Left renal pelvis (tissue), 4 donors: ENCODE measurements around the gene PEAK3. TPM values are rescaled to one million over a fixed set of nuclear protein-coding genes. Genes with fewer than 3 reads are reported as not detected.

Experiments used
- DNase-seq, 4 donors: peaks; one replicate each; pipeline ENCODE4 v3.0.0-alpha.2; 2013; ENCODE audit warnings: low read depth in 4 of 4, low spot score in 3 of 4
- polyA plus RNA-seq, 4 donors: library from polyadenylated mRNA; unstranded; fragments of 120-200 nt; gene quantifications; one replicate each; pipeline ENCODE4 v1.2.1, GENCODE V29; 2013; ENCODE audit not compliant: insufficient read length in 4 of 4

Gene PEAK3, protein sequence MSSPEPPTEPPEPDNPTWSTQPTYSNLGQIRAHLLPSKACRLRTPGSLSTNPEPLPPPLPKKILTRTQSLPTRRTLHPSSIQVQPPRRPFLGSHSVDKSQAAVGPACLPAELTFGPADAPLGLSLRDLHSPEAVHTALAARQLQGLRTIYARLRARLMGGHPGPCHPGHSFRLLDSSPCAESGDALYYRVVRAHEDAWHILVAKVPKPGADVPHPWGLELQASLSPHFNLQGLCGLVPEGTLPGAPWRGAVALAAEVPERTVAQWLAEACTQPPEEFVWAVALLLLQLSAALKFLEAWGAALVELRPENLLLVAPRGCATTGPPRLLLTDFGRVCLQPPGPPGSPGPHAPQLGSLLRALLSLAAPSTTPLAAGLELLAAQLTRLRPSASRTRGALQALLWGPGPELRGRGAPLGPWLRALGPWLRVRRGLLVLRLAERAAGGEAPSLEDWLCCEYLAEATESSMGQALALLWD
- under 1 TPM in 3 of 4 donors, not detected in 1; 0.07 to 0.14 (median 0.11) TPM for polyA plus RNA-seq

- no peak for DNase-seq
Measured at GRCh38 chr19:2282062-2282861, at the start of gene PEAK3. TSS of gene PEAK3 (minus strand) at chr19:2282175. CDS start at chr19:2280931, 1,244 bp downstream.

- no peak for DNase-seq
Measured at GRCh38 chr19:2330632-2331284, 48.8 kb upstream of the PEAK3 start.

DNA sequence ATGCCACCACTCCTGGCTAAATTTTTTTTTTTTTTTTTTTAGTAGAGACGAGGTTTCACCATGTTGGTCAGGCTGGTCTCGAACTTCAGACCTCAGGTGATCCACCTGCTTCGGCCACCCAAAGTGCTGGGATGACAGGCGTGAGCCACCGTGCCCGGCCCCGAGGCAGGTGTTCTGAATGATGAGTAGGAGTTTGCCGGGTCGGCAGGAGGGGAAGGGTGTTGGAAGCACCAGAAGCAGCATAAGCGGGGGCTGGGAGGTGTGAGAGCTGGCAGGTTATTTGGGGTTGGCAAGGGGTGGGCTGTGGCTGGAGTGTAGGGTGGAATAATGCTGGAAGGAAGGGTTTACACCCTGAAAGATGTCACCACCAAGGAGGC lies 48.3 kb upstream of the PEAK3 start:
- no peak for DNase-seq

DNA sequence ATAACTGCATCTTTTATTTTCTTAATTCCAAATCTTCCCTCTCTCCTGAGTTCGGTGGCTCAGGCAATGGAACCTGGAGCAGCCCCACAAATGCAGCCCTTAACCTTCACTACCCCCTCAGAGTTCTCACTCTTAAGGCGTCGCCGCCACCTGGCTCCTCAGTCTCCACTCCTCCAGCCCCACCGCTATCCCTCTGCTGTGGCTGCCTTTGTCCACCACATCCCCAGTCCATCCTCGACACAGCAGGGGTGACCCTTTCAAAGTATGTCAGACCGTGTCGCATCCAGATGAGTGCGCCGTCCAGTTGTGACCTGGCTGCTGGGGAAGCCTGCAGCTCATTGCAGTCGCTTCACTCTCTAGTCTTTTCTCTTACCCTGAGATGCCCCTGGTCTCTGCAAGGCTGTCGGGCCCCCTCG lies 47.5 kb upstream of the PEAK3 start:
- no peak for DNase-seq

GRCh38 chr19:2329149-2329478 lies 47.1 kb upstream of the PEAK3 start:
- no peak for DNase-seq

- peak; percentile 77 to 81 (median 78) for DNase-seq
Measured at GRCh38 chr19:2328401-2329148, 46.6 kb upstream of the PEAK3 start, which contains the start of the genes LSM7 and SPPL2B. TSS of gene LSM7 (minus strand) at chr19:2328586. CDS start at chr19:2328566, 20 bp downstream. TSS of gene SPPL2B (plus strand) at chr19:2328684. CDS start at chr19:2328710, 26 bp downstream.

- no peak for DNase-seq
Measured at GRCh38 chr19:2327773-2328400, 45.9 kb upstream of the PEAK3 start.

- no peak for DNase-seq
Measured at GRCh38 chr19:2326699-2327360, 44.9 kb upstream of the PEAK3 start.

- no peak for DNase-seq
Measured at GRCh38 chr19:2325281-2326046, 43.5 kb upstream of the PEAK3 start.

GRCh38 chr19:2324220-2324948 lies 42.4 kb upstream of the PEAK3 start:
- no peak for DNase-seq

DNA sequence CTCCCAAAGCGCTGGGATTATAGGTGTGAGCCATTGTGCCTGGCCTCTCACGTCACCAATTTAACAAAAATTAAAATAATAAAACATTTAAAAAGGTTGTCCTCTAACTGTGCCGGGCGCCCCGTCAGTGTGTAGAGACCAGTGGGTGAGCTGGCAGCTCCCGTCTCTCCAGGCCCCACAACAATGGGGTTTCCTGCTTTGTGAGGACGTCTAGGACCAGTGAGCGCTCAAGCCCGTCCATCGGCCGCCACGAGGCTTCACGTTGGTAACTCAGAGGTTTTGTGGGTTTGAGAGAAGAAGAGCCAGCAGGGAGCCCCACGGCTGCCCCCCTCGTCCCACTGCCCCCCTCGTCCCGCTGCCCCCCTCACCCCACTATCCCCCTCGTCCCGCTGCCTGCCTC lies 41.7 kb upstream of the PEAK3 start:
- DNase-seq = no peak

- DNase-seq = no peak
Measured at GRCh38 chr19:2321565-2322283, 39.7 kb upstream of the PEAK3 start.

DNA sequence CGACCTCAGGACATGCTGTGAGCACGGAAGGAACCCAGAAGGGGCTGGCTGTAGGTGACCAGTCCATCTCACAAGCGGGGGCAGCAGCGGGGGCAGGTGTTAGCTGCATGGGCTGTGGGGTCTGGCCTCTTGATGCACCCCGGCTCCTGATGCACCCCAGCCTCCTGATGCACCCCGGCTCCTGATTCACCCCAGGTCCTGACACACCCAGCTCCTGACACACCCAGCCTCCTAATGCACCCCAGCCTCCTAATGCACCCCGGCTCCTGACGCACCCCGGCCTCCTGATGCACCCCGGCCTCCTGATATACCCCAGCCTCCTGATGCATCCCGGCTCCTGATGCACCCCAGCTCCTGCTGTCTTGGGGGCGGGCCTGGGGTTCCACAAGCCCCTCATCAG lies 39.0 kb upstream of the PEAK3 start:
- no peak for DNase-seq

DNA sequence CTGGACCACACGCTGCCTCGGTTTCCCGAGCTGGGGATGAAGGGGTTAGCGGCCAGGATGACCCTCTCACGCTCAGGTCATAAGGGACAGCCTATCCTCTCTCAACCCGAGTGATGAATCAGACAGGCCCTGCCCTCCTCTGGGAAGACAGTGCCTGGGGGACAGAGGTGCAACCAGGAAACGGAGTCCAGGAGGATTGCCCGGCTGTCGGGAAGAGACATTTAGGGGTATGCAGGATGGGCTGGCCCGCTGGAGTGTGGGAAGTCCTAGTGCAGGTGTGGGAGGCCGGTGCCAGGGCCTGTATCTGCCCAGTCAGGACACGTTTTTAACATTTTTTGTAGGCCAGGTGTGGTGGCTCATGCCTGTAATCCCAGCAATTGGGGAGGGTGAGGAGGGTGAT lies 38.1 kb upstream of the PEAK3 start:
- no peak for DNase-seq

- no peak for DNase-seq
Measured at GRCh38 chr19:2319551-2319950, 37.6 kb upstream of the PEAK3 start.

DNA sequence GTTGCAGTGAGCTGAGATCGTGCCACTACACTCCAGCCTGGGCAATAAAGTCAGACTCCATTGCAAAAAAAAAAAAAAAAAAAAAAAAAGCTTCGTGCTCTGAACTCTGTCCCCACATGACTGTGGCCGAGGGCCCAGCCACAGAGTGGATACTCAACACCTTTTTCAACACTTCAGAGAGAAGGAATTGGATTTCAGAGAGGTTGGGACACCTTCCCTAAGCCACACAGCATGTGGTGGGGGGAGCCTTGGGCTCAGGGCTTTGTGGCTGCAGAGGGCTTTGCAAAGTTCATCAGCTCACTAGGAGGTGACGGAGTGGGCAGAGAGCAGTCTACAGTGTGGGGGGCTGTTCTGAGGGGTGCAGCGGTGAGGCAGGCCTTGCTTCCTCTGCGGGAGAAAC lies 36.9 kb upstream of the PEAK3 start:
- DNase-seq = no peak

GRCh38 chr19:2317756-2318155 lies 35.8 kb upstream of the PEAK3 start:
- no peak for DNase-seq
